Colonic mucosa (tissue), 4 donors: ENCODE measurements around the gene RASGEF1C. TPM values are rescaled to one million over a fixed set of nuclear protein-coding genes. Genes with fewer than 3 reads are reported as not detected.

Experiments used
- DNase-seq: peaks from one replicate; pipeline ENCODE4 v3.0.0-alpha.2; 2020
- H3K27ac ChIP-seq: fragments of 200-600 bp; one replicate; pipeline ENCODE4 v1.8.0; 2021
- H3K27me3 ChIP-seq: fragments of 200-600 bp; one replicate; pipeline ENCODE4 v1.8.0; 2021
- H3K36me3 ChIP-seq: fragments of 200-600 bp; one replicate; pipeline ENCODE4 v1.8.0; 2021
- H3K4me1 ChIP-seq: fragments of 200-600 bp; one replicate; pipeline ENCODE4 v1.8.0; 2021; ENCODE audit warnings: mild to moderate bottlenecking
- H3K4me3 ChIP-seq: fragments of 200-600 bp; one replicate; pipeline ENCODE4 v1.8.0; 2021
- H3K9ac ChIP-seq, 2 donors: one replicate each; pipeline ENCODE4 v1.7.0; 2013; ENCODE audit warnings: control low read depth in 2 of 2, low read depth in 2 of 2, low read length in 2 of 2
- H3K9me3 ChIP-seq: fragments of 200-600 bp; one replicate; pipeline ENCODE4 v1.8.0; 2021
- CTCF ChIP-seq: fragments of 200-600 bp; IDR thresholded peaks from one replicate; pipeline ENCODE4 v1.8.0; 2022; ENCODE audit warnings: antibody characterized with exemption, mild to moderate bottlenecking
- intact Hi-C: fragments of 100-400 bp; cut with DNase I; formaldehyde crosslinking; loops from one replicate; pipeline ENCODE4 v1.14.1; 2022
- total RNA-seq, 2 donors: library from RNA; stranded (reverse); fragmentation: NEBNext Ultra II Directional in 1 of 2; extraction: Animal tissue kit (Norgen Biotek cat#: 25700) in 1 of 2; gene quantifications; one replicate each; pipeline ENCODE4 v1.2.1, GENCODE V29; 2021
- donor health status: healthy.
- donor health status: DM: no; HTN: no; CAD: no.
- donor health status: DM: no; HTN: no; CAD: no.

Gene RASGEF1C
- total RNA-seq, 2 donors from 2014 or later = 0.85 TPM; not detected in 1

- H3K27ac ChIP-seq = no peak overlapping the region
- DNase-seq = no peak
- TF ChIP-seq CTCF = no peak
- H3K9ac ChIP-seq = no peak overlapping the region
- H3K4me3 ChIP-seq = no peak overlapping the region
- H3K9me3 ChIP-seq = no peaks in the 10 kb centered on the region
- H3K36me3 ChIP-seq = no peaks in the 10 kb centered on the region
- H3K4me1 ChIP-seq = no peaks in the 10 kb centered on the region
- H3K27me3 ChIP-seq = no peaks in the 10 kb centered on the region
- intact Hi-C loops = no loop called here
Measured at GRCh38 chr5:180139731-180140055, 69.3 kb downstream of the RASGEF1C start.

- no peak overlapping the region for H3K9ac ChIP-seq
- no peaks in the 10 kb centered on the region for H3K36me3 ChIP-seq
- intact Hi-C loops = no loop called here
- H3K9me3 ChIP-seq = no peaks in the 10 kb centered on the region
- no peak overlapping the region for H3K4me3 ChIP-seq
- TF ChIP-seq CTCF = no peak
- no peaks in the 10 kb centered on the region for H3K27me3 ChIP-seq
- DNase-seq = peak; percentile 10
- no peaks in the 10 kb centered on the region for H3K4me1 ChIP-seq
- H3K27ac ChIP-seq = no peak overlapping the region
Measured at GRCh38 chr5:180138976-180139730, 69.9 kb downstream of the RASGEF1C start.

GRCh38 chr5:180138214-180138975 is 70.6 kb downstream of the RASGEF1C start:
- no peaks in the 10 kb centered on the region for H3K27me3 ChIP-seq

GRCh38 chr5:180137401-180138213 is 71.4 kb downstream of the RASGEF1C start:
- no peaks in the 10 kb centered on the region for H3K4me1 ChIP-seq
- no peaks in the 10 kb centered on the region for H3K27me3 ChIP-seq
- no peak for DNase-seq
- no peaks in the 10 kb centered on the region for H3K9me3 ChIP-seq
- H3K27ac ChIP-seq = no peak overlapping the region
- no peak overlapping the region for H3K4me3 ChIP-seq
- H3K36me3 ChIP-seq = no peaks in the 10 kb centered on the region
- TF ChIP-seq CTCF = no peak
- intact Hi-C loops = no loop called here
- no peak overlapping the region for H3K9ac ChIP-seq

More at GRCh38 chr5:180138214-180138975, 70.6 kb downstream of the RASGEF1C start:
- H3K4me1 ChIP-seq = no peaks in the 10 kb centered on the region
- H3K27ac ChIP-seq = no peak overlapping the region
- intact Hi-C loops = no loop called here
- no peaks in the 10 kb centered on the region for H3K36me3 ChIP-seq
- DNase-seq = no peak
- H3K4me3 ChIP-seq = no peak overlapping the region
- H3K9ac ChIP-seq = no peak overlapping the region
- no peak for TF ChIP-seq CTCF
- H3K9me3 ChIP-seq = no peaks in the 10 kb centered on the region

GRCh38 chr5:180136630-180137381 is 72.2 kb downstream of the RASGEF1C start:
- peak; percentile 13 for DNase-seq
- Histone ChIP-seq H3K27me3 (no peaks in the 10 kb centered on the region), H3K36me3 (no peaks in the 10 kb centered on the region), H3K27ac (no peak overlapping the region), H3K4me1 (no peaks in the 10 kb centered on the region), H3K9me3 (no peaks in the 10 kb centered on the region), H3K9ac (no peak overlapping the region), H3K4me3 (no peak overlapping the region)
- intact Hi-C loops = no loop called here
- no peak for TF ChIP-seq CTCF
